DND-41 (cell line): ENCODE measurements around the gene PPP2R2D.

Experiments used
- ATAC-seq: fragments of 200-7000 bp; cut with Tn5 transposase; 3 replicates; pipeline ENCODE4 v1.9.1; 2021; ENCODE audit warnings: low read depth; ENCODE audit not compliant: insufficient read depth
- DNase-seq: peaks from one replicate; pipeline ENCODE4 v3.0.0-alpha.2; 2020
- H2AFZ ChIP-seq: 2 replicates; pipeline ENCODE4 v1.6.0; 2012; ENCODE audit warnings: low read depth, low read length
- H3K27ac ChIP-seq: 2 replicates; pipeline ENCODE4 v1.5.1; 2012; ENCODE audit warnings: low read length, inconsistent platforms
- H3K27me3 ChIP-seq: fragments of 200-600 bp; sonication (generic); 2 replicates; pipeline ENCODE4 v1.6.0; 2012; ENCODE audit warnings: low read length, mild to moderate bottlenecking, inconsistent platforms; ENCODE audit not compliant: insufficient read depth, poor library complexity
- H3K36me3 ChIP-seq: 2 replicates; pipeline ENCODE4 v1.5.1; 2012; ENCODE audit warnings: low read length, inconsistent platforms; ENCODE audit not compliant: insufficient read depth
- H3K4me1 ChIP-seq: 2 replicates; pipeline ENCODE4 v1.5.1; 2012; ENCODE audit warnings: mild to moderate bottlenecking, low read length; ENCODE audit not compliant: insufficient read depth
- H3K4me2 ChIP-seq: 2 replicates; pipeline ENCODE4 v1.6.0; 2012; ENCODE audit warnings: mild to moderate bottlenecking, moderate library complexity, low read length, inconsistent platforms; ENCODE audit not compliant: insufficient read depth
- H3K4me3 ChIP-seq, 2 experiments: fragments of 200-600 bp in 1 of 2; shearing (Covaris generic) in 1 of 2; 2 replicates each; pipeline ENCODE4 v1.5.1; 2012 to 2016; ENCODE audit warnings: inconsistent platforms in 2 of 2, low read length in 2 of 2, mild to moderate bottlenecking in 2 of 2, low read depth in 1 of 2, moderate library complexity in 1 of 2
- H3K79me2 ChIP-seq: 2 replicates; pipeline ENCODE4 v1.6.0; 2012; ENCODE audit warnings: low read length, inconsistent platforms; ENCODE audit not compliant: insufficient read depth
- H3K9ac ChIP-seq: 2 replicates; pipeline ENCODE4 v1.6.0; 2012; ENCODE audit warnings: low read depth, mild to moderate bottlenecking, inconsistent platforms, low read length, moderate library complexity
- H3K9me3 ChIP-seq: 2 replicates; pipeline ENCODE4 v1.5.1; 2012; ENCODE audit warnings: low read length, moderate library complexity, mild to moderate bottlenecking, inconsistent platforms; ENCODE audit not compliant: insufficient read depth, severe bottlenecking
- H4K20me1 ChIP-seq: 2 replicates; pipeline ENCODE4 v1.6.0; 2012; ENCODE audit warnings: low read length; ENCODE audit not compliant: insufficient read depth
- CTCF ChIP-seq: IDR thresholded peaks from 2 replicates; pipeline ENCODE4 v1.5.1; 2012; ENCODE audit warnings: borderline replicate concordance, low read length, moderate library complexity, mild to moderate bottlenecking; ENCODE audit not compliant: poor library complexity, severe bottlenecking; ENCODE audit errors: extremely low read depth
- EZH2 ChIP-seq: IDR thresholded peaks from 3 replicates; pipeline ENCODE4 v1.6.1; 2012; ENCODE audit warnings: borderline replicate concordance, low read depth, mild to moderate bottlenecking, moderate library complexity, low read length, inconsistent platforms; ENCODE audit not compliant: severe bottlenecking

The PPP2R2D gene

GRCh38 chr10:131923038-131923756 is 22.4 kb downstream of the PPP2R2D start:
- Histone ChIP-seq H3K79me2 (peaks cover 99% of the 10 kb centered on the region), H3K9me3 (peaks cover 2% of the 10 kb centered on the region), H3K4me3 (no peak overlapping the region), H2AFZ (no peak overlapping the region), H3K27ac (no peak overlapping the region), H3K4me1 (no peaks in the 10 kb centered on the region), H4K20me1 (peaks cover 76% of the 10 kb centered on the region), H3K4me2 (no peak overlapping the region), H3K27me3 (no peaks in the 10 kb centered on the region), H3K36me3 (peaks cover 8% of the 10 kb centered on the region), H3K9ac (no peak overlapping the region)
- no peak for ATAC-seq
- TF ChIP-seq CTCF (no peak), EZH2 (no peak)
- no peak for DNase-seq

DNA sequence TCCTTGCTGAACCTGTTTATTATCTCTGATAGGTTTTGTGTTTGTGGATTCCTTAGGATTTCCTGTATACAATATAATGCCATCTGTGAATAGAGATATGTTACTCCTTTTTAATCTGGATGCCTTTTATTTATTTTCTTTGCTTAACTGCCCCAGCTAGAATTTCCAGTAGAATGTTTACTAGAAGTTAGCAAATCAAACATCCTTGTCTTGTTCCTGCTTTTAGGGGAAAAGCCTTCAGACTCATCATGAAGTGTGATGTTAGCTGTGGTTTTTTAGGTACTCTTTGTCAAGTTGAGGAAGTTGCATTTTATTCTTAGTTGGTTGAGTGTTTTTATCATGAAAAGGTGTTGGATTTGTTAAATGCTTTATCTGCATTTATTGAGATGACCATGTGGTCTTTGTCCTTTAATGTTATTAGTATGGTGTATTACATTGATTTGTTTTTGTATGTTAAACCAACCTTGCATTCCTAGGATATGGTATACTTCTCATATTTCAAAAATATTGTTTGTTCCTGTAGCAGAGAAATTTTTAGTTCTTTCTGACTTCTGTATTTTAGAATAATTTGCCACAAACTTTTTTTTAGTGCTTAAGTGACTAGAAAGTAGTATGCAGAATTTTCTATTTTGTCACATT is 24.3 kb downstream of the PPP2R2D start:
- no peak for ATAC-seq
- no peak overlapping the region for H3K4me3 ChIP-seq
- no peak overlapping the region for H3K9ac ChIP-seq
- H4K20me1 ChIP-seq, result peaks cover 76% of the 10 kb centered on the region
- no peak overlapping the region for H3K27ac ChIP-seq
- peaks cover 2% of the 10 kb centered on the region for H3K9me3 ChIP-seq
- H3K36me3 ChIP-seq, result peaks cover 7% of the 10 kb centered on the region
- H3K4me1 ChIP-seq, result no peaks in the 10 kb centered on the region
- DNase-seq, result no peak
- no peak for TF ChIP-seq EZH2
- TF ChIP-seq CTCF, result no peak
- H2AFZ ChIP-seq, result no peak overlapping the region
- H3K4me2 ChIP-seq, result no peak overlapping the region
- no peaks in the 10 kb centered on the region for H3K27me3 ChIP-seq
- H3K79me2 ChIP-seq, result peaks cover 100% of the 10 kb centered on the region

GRCh38 chr10:131925716-131926115 is 24.9 kb downstream of the PPP2R2D start:
- ATAC-seq (no peak), DNase-seq (no peak)
- no peak overlapping the region for H2AFZ ChIP-seq
- no peak for TF ChIP-seq EZH2
- TF ChIP-seq CTCF, result no peak
- H3K4me2 ChIP-seq, result no peak overlapping the region
- H3K9ac ChIP-seq, result no peak overlapping the region
- H3K4me1 ChIP-seq, result no peaks in the 10 kb centered on the region
- H3K79me2 ChIP-seq, result peaks cover 100% of the 10 kb centered on the region
- peaks cover 5% of the 10 kb centered on the region for H3K36me3 ChIP-seq
- H4K20me1 ChIP-seq, result peaks cover 76% of the 10 kb centered on the region
- H3K4me3 ChIP-seq, result no peak overlapping the region
- no peak overlapping the region for H3K27ac ChIP-seq
- H3K9me3 ChIP-seq, result peaks cover 2% of the 10 kb centered on the region
- no peaks in the 10 kb centered on the region for H3K27me3 ChIP-seq
